Forelimb muscle (tissue), 1 donor: Measurements from ENCODE around the gene RAP1GAP2. TPM values are rescaled to one million over a fixed set of nuclear protein-coding genes. Genes with fewer than 3 reads are reported as not detected.

Experiments
- DNase-seq: peaks from one replicate; pipeline ENCODE4 v3.0.0-alpha.2; 2013; ENCODE audit warnings: low read depth
- polyA plus RNA-seq: library from polyadenylated mRNA; unstranded; fragments of 120-200 nt; gene quantifications from one replicate; pipeline ENCODE4 v1.2.1, GENCODE V29; 2013; ENCODE audit not compliant: insufficient read length

The RAP1GAP2 gene
- polyA plus RNA-seq, 1 donor, result 2.4 TPM

DNA sequence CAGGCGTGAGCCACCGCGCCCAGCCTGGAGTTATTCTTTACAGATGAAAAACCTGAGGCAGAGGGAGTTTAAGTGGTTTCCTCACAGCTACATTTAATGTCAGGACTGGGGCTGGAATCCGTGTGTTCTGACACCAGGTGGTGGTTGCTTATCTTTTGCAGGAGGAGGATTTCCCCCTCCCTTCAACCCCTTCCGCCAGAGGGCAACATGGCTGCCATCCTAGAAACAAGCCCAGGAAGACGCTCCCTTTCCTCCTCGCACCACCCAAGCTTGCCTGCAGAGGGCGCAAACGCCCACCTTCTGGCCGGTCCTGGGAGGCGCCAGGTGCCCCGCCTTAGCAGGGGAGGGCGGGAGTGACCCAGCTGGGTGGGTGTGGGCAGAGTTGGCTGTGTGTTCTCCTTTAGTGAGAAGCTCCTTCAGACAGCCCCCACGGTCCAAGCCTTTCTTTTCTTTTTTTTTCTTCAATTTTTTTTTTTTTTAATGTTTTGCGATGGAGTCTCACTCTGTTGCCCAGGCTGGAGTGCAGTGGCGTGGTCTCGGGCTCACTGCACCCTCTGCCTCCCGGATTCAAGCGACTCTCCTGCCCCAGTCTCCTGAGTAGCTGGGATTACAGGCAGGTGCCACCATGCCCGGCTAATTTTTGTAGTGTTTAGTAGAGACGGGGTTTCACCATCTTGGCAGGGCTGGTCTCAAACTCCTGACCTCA, 9.9 kb upstream of the RAP1GAP2 start:
- DNase-seq, result peak; percentile 32

DNA sequence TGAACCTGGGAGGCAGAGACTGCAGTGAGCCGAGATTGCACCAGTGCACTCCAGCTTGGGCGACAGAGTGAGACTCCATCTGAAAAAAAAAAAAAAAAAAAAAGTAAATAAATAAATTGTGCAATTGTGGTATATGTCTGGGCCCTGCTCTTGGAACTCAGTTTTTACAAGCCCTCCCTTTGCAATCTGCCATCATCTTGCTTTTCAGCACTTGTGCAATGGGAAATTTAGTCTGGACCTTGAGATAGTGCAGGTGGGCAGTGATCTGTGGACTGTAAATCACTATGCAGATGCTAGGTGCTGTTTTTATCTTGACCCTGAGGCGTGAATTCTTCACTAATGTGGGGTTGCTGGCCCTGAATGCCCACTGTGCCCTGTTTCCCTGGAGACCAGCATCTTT, 6.5 kb upstream of the RAP1GAP2 start:
- no peak for DNase-seq

DNA sequence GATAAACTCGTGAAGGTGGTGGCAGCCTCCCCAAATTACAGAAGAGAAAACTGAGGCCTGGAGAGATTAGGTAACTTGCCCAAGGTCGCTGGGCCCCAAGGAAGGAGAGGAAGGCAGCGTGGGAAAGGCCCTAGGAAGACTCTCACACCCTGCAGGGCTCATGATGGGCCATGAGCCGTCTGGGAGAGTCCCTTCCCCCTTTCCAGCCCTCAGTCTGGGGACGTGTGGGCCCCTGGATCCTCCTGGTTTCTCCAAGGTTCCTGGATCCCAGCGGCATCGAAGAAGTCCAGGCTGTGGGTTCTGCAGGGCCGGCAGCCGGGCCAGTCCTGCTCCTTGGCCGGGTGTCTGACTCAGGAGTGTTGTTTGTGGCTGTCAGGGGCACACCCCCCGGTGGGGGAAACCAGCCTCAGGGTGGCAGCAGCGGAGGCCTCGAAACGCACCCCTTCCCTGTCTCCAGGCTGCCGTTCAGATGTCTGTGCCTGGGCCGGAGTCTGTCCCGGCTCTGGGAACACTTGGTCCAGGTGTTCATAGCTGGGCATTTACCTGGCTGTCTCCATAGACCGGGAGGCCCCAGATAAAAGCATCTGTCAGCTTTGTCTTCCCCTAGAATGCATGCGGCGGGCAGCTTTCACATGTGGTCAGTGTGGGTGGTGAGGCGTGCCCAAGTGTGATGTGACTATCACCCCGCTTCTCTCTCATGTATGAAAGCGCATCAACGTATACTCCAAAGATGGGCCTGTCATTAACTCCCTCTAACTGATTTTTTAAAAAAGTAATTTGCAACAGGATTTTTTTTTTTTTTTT, 3.7 kb upstream of the RAP1GAP2 start:
- DNase-seq, result no peak

DNA sequence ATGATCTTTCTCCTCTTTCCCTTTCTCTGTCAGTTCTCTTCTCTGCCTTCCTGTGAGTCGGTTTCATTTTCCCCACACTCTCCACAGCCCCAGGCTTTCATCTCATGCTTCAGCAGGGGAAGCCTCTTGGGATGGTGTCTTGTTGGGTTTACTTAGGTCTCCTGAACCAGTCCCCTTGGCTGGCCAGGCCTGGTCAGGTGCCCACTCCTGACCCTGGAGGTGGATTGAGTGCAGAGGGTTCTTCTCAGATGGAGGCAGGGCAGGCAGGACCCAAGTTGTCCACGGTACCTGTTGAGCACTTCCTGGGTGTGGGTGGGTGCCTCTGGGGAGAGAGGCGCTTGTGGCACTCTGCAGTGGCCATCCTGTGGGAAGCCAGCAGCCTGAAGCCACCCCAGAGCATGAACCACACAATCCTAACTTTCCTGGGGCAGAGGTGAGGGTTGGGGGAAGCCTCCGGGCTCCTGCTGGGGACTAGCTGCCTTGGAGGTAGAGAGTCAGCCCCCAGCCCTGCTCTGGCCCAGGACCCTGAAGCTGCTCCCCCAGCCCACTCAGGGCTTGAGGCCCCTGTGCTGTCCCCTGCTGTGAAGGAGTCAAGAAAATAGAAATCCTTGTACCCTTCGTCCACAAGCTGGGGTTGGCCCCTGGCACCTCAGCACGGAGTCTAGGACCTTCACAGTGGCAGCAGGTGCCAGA, 2.0 kb upstream of the RAP1GAP2 start:
- DNase-seq, result no peak

DNA sequence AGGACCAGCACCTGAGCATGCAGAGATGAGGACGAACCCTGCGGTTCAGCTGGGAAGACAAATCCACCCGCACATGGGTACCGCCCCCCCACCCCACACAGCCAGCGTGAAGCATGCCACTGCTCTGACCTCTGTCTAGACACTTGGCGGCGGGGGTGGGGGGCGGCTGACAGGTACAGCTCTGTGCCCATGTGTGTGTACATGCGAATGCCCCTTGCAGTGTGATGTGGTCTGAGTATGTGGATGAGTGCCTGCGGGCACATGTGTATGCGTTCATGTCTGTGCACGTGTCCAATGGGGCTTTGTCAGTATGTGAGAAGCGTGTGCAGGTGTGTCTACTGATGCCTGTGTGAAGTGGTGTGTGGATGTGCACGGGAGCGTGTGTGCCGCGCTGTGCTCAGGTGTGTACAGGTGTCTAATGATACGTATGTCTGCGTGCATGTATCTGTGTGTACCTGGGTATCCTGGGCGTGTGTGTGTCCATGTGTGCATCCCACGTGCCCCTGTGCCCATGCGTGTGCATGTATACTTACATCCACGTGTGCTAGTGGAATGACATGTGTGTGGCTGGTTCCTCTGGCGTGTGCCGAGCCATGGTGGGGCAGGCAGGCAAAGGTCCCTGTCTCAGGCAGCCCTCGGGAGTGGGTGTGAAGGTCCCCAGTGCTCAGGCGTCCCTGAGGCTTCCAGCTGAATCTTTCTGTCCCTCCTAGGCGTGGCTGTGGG, 636 bp upstream of the RAP1GAP2 start:
- DNase-seq, result no peak

DNA sequence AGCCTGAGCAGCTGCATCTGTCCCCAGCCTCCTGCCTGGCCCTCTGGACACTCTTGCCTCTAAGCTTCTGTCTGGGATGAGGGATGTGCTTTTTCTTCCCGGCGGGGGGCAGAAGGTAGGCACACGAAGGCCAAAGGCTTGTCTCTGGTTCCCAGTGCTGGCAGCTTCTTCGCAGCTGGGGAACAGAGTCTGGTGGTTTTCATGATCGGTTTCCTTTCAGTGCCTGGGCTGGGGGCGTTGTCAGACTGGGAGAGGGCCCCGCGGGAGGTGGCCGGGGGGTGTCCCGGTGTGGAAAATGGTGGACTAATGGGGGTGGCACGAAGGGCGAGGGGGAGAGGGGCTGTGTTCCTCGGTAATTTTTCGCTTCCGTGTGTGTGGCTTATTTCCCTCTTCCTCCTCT, 988 bp downstream of the RAP1GAP2 start:
- DNase-seq, result no peak

DNA sequence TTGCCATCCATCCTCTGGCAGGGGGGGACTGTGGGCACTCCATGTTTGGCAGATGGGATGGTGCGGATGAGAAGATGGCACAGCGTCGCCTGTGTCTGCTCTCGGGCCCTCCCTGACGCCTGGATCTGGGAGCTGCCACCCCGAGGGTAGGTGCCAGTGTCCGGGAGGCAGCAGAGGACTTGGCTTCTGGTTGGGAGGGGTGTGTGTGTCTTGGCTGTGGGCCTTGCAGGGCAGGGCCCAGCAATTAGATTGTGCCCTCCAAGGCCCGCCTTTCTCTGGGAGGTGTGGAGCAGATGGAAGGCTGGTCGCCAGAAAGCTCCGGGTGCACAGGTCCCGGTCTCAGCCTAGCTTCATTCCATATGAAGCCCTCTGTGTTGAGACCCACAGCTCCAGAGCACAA, 1.4 kb downstream of the RAP1GAP2 start:
- DNase-seq, result no peak

DNA sequence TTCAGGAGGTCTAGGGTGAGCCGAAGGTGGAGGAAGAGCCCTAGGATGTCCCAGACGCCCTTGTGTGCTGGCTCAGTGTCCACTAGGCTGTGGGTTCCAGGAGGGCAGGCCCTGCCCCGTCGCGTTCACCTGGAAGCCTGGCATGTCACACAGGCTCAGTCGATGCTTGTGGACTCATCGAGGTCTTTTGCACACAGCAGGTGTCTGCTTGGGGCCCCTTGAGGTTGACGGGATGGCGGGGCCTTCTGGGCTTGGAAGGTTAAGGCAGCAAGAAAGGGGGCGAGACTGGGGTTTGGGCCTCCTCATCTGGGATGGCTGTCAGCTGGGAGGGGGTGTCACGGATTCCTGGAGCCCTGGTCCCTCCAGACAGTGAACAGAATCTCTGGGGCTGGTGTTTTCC, 1.9 kb downstream of the RAP1GAP2 start:
- no peak for DNase-seq

DNA sequence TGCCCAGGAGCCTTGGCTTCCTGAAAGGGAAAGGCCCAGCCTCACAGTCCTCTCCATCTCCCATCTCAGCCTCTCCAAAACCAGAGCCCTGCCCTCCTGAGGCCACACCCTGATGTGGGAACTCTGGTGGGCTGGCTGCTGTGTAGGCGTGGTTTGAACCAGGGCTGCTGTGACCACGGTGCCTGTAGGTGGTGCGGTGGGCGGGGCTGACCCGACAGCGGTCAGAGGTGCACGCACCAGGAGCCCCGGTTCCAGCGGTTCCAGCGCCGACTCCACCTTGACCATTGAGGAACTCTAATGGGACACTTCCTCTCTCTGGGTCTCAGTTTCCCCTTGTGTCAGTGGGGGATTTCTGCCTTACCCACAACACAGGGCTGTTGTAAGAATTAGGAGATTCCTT, 2.4 kb downstream of the RAP1GAP2 start:
- no peak for DNase-seq

DNA sequence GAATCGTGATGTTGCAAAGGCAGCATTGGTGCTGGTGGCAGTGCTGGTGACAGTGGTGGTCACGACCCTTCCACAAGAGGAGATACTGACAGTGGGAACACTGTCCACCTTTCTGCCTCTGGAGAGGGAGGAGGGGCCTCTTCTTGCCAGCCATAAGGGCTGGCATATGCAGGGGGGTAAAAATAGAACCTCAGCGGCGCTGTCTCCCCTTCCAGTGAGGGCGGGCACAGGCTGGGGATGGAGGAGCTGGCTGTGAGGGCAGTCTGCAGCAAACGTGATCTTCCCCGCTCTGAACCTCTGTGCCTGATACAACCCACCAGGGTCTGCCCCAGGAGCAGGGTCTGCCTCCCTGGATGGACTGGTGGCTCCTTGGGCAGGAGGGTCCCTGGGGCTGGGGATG, 3.4 kb downstream of the RAP1GAP2 start:
- DNase-seq, result no peak

DNA sequence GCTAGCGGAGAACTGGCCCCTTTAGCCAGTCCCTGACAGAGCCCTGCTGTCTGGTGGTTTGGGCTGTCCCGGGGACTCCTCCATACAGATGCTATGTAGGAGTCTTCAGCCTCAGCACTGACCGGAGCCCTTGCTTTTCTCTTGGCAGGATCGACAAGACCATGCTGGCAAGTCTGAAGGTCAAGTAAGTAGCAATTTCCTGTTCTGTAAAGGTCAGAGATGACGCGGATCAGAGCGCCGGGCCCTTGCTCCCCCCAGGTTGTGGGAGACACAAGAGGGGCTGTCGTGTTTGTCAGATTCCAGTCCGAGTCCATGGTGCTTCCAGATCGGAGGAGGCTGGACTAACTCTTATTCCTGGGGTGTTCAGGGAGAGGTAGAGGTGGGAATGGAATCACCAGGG, 4.1 kb downstream of the RAP1GAP2 start:
- no peak for DNase-seq

DNA sequence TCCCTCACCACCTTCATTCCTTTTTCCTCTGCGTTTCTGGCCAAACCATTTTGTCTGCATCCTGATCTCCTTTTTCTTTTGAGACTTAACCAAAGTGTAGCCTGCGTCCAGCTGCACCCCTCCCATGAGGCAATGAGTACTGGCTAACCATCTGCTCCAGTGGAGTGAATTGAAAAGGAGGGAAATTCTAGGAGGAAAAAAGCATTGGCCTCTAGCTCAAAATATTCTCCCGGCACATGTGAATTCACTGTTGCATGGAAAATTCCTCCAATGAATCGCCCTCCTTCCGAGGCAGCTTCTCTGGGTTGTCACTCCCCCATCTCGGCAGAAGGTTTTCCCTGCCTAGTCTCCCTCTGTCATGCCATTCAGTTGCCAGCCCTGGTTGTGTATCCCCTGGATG, 5.6 kb downstream of the RAP1GAP2 start:
- DNase-seq, result no peak

DNA sequence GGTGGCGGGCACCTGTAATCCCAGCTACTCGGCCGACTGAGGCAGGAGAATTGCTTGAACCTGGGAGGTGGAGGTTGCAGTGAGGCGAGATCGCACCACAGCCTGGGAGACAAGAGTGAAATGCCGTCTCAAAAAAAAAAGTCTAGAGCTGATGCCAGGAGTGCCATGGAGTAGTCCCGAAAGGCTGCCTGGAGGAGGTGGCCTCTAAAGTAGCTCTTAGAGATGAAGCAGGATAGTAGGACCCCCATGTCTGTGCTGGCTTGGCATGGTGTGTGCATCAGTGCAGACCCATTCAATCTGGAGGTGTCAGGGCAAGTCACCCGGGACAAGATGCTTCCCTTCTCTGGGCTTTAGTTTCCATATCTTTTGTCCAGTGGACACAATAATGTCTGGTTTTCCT, 6.3 kb downstream of the RAP1GAP2 start:
- DNase-seq, result no peak

DNA sequence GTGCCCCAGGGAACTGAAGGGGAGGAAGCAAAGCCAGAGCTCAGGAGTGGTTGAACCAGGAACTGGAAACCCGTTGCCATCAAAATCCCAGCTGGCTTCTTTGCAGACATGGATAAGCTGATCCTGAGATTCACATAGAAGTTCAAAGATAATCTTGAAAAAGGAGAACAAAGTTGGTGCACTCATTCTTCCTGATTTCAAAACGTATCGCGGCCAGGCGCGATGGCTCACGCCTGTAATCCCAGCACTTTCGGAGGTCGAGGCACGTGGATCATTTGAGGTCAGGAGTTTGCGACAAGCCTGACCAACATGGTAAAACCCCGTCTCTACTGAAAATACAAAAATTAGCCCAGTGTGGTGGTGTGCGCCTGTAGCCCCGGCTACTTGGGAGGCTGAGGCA, 7.1 kb downstream of the RAP1GAP2 start:
- no peak for DNase-seq

DNA sequence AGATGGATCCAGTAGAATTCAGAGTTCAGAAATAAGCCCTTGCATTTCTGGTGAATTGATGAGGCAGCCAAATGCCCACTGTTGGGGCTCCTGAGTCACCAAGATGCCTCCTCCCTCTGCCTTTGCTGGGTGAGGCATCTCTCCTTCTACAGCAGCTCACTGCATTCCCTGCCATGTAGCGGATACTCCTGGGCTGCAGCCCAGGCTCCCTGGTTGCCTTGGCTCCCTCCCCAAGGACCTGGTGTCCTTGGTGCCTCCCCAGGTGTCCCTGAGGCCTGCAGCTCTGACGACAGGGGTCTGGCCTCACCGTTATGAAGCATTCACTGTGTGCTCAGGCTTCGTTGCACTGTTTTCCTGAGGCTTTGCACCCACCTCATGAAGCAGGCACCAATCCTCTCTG, 7.7 kb downstream of the RAP1GAP2 start:
- DNase-seq, result no peak

DNA sequence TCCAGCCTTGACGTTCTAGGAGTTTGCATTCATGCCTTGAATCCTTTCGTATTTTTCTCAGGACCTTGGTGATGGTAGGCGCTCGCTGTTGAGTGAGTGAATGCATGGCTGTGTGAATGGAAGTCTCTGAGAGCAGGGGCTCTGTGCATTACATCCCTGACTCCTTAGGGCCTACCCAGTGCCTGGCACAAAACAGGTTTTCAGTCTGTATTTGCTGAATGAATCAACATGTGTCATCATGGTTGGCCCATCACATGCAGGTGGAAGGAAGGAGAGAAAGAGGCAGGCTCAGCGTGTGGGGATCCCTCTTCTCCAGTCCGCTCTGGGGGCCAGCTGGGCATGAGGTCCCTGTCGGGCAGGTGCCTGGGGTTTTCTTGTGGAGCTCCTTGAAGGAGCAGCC, 8.7 kb downstream of the RAP1GAP2 start:
- DNase-seq, result no peak

DNA sequence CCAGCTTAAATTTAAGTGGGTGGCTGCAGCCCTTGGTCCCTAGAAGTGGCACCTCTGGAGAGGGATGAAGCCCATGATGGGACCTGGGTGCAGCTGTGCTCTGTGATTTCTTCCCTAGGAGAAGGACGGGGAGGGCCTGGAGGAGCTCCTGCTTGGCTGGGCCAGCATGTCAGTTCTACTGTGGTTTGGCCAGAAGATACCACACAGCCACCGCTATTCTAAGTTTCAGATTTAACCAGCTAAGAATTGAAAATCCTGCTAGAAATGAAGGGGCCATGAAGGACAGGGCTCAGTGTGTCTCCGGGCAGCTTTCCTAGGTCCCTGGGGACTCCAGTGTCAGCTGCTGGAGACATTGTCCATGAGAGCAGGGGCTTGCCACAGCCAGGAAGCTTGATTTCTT, 9.7 kb downstream of the RAP1GAP2 start:
- DNase-seq, result no peak

DNA sequence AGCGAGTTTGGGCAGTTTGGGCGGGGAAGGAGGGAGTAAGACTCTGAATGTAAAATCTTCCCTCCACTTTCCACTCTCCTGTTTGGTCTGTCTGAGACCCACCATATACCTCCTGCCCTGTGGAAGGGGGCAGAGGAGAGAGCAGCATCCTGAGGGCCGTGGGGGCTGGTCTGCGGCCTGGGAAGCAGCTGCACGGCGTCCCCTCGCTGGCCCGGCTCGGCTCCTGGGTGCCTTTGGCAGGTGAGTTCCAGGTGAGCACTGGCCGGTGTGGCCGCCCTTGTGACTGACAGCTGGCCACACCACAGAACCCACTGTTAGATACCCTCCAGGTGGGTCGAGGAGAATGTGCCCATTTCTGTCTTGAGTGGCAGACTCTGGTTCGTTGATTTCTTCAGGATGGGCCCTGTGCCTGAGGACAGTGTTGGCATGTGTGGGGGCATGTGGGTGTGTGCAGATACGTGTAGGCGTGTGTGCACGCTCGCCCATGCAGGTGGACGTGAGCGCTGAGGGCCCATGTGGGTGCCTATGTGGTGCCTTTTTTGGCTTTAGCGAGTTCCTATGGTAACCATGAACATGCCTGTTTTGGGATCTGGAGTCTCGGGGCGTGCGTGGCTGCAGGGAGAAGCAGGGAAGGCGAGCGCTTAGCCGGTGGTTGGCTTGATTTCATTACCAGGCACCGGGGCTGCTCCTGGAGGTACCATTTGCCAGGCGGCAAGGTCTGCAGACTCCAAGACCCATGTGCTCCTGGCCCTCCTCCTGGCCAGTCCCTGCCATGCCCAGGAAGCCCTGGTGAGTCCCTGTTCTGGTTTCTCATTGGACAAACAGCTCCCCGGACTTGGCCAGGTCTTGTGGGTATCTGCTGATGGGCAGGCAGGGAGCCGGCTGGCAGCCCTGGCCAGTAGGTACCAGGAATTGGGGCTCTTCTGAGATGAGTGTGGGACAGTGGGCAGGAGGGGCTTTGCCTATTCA, 12.4 kb downstream of the RAP1GAP2 start:
- DNase-seq, result no peak

DNA sequence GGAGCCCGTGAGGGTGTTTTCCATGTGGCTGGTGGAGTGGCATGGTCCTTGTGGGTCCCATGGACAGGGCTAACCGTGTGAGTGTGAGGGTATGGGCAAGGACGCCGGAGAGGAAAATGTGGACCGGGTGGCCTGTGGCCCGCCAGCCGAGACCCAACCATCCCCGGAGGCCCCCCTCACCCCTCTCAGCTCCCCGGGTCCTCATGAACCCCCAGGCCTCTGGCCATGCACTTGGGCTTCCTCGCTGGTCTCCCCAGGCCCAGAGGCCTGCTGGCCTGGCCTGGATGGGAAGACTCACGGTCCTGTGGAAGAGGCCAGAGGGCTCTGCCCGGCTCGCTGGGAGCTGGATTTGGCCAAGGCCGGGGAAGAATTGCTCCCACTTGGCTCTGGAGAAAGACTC, 13.1 kb downstream of the RAP1GAP2 start:
- no peak for DNase-seq

DNA sequence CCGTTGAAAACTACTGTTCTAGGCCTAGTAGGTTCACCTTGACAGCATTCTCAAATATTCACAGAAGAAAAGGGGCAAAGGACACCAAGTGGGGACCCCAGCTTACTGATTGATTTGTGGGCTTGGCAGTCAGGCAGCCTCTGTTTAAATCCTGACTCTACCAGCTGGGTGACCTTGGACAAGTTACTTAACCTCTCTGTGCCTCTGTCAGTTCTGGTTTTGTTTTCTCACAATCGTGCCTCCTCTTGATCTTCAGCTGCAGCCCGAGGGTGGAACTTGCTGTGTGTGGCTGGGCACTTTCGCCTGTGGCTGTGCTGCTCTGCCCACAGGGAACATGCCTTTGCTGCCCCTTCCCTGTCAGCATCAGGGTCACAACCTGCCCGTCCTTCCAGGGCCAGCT, 17.8 kb downstream of the RAP1GAP2 start:
- DNase-seq, result no peak
